WTC11 (cell line): Measurements from ENCODE around the gene BPIFB4. TPM values are rescaled to one million over a fixed set of nuclear protein-coding genes. Genes with fewer than 3 reads are reported as not detected.

Experiments
- ATAC-seq: fragments of 200-7000 bp; cut with Tn5 transposase; 2 replicates; pipeline ENCODE4 v1.10.0; 2021; ENCODE audit warnings: mild to moderate bottlenecking, moderate library complexity
- CTCF ChIA-PET: fragments of 300-600 bp; sonication (Branson Sonifier 250); formaldehyde crosslinking; loops from one replicate; lab custom pipeline; 2021; ENCODE audit warnings: antibody characterized with exemption; lab: Charles Lee
- POLR2A ChIA-PET: fragments of 350-600 bp; sonication (Branson Sonifier 250); formaldehyde crosslinking; loops from one replicate; lab custom pipeline; 2021; ENCODE audit warnings: antibody characterized with exemption; lab: Charles Lee
- DNase-seq: peaks from one replicate; pipeline ENCODE4 v3.0.0; 2021; ENCODE audit warnings: low spot score
- H3K27ac Mint-ChIP-seq: 2 replicates; pipeline ENCODE4 v1.8.0; 2021; ENCODE audit warnings: mixed read lengths
- H3K27me3 Mint-ChIP-seq: 2 replicates; pipeline ENCODE4 v1.8.0; 2021; ENCODE audit warnings: low read depth, mild to moderate bottlenecking, moderate library complexity, mixed read lengths
- H3K36me3 Mint-ChIP-seq: 2 replicates; pipeline ENCODE4 v1.8.0; 2021; ENCODE audit warnings: mixed read lengths
- H3K4me1 Mint-ChIP-seq: 2 replicates; pipeline ENCODE4 v1.8.0; 2022; ENCODE audit warnings: mixed read lengths
- H3K4me3 Mint-ChIP-seq: 2 replicates; pipeline ENCODE4 v1.8.0; 2021; ENCODE audit warnings: mild to moderate bottlenecking, moderate library complexity, mixed read lengths
- H3K9me3 Mint-ChIP-seq: 2 replicates; pipeline ENCODE4 v1.8.0; 2021; ENCODE audit warnings: mixed read lengths
- ARID4B ChIP-seq: sonication (generic); formaldehyde crosslinking; IDR thresholded peaks from 2 replicates; pipeline ENCODE4 v1.8.0; 2023; ENCODE audit warnings: missing genetic modification reagents, mild to moderate bottlenecking, borderline replicate concordance
- CDX4 ChIP-seq: fragments of 250-450 bp; sonication (Bioruptor Pico); IDR thresholded peaks from 2 replicates; pipeline ENCODE4 v1.9.0; 2021; ENCODE audit warnings: moderate library complexity, mild to moderate bottlenecking, inconsistent platforms, borderline replicate concordance
- CREM ChIP-seq: sonication (generic); formaldehyde crosslinking; IDR thresholded peaks from 2 replicates; pipeline ENCODE4 v1.8.1; 2022; ENCODE audit warnings: mild to moderate bottlenecking, missing genetic modification reagents, moderate library complexity
- FOXJ3 ChIP-seq: sonication (generic); formaldehyde crosslinking; IDR thresholded peaks from 2 replicates; pipeline ENCODE4 v1.9.0; 2021; ENCODE audit warnings: missing genetic modification reagents, mild to moderate bottlenecking, borderline replicate concordance
- GRHL2 ChIP-seq: fragments of 250-450 bp; sonication (Bioruptor Pico); IDR thresholded peaks from 2 replicates; pipeline ENCODE4 v1.8.0; 2022; ENCODE audit warnings: mild to moderate bottlenecking, moderate library complexity; ENCODE audit not compliant: insufficient replicate concordance, severe bottlenecking
- JAZF1 ChIP-seq: fragments of 250-450 bp; sonication (Bioruptor Pico); IDR thresholded peaks from 2 replicates; pipeline ENCODE4 v1.9.0; 2021; ENCODE audit warnings: moderate library complexity, mild to moderate bottlenecking, inconsistent platforms
- KAT7 ChIP-seq: sonication (generic); formaldehyde crosslinking; IDR thresholded peaks from 2 replicates; pipeline ENCODE4 v1.8.1; 2023; ENCODE audit warnings: missing genetic modification reagents, mild to moderate bottlenecking, borderline replicate concordance
- MXD4 ChIP-seq: fragments of 250-450 bp; sonication (Bioruptor Pico); IDR thresholded peaks from 2 replicates; pipeline ENCODE4 v1.8.0; 2021; ENCODE audit warnings: mild to moderate bottlenecking, moderate library complexity, borderline replicate concordance
- MYBL2 ChIP-seq: sonication (generic); formaldehyde crosslinking; IDR thresholded peaks from 2 replicates; pipeline ENCODE4 v1.8.1; 2023; ENCODE audit warnings: mild to moderate bottlenecking, moderate library complexity, missing genetic modification reagents
- NFATC4 ChIP-seq: fragments of 250-450 bp; sonication (Bioruptor Pico); IDR thresholded peaks from 2 replicates; pipeline ENCODE4 v1.9.0; 2021; ENCODE audit warnings: mild to moderate bottlenecking
- NR2C2 ChIP-seq: sonication (generic); formaldehyde crosslinking; IDR thresholded peaks from 2 replicates; pipeline ENCODE4 v1.8.0; 2022; ENCODE audit warnings: mild to moderate bottlenecking, missing genetic modification reagents
- OVOL2 ChIP-seq: fragments of 250-450 bp; sonication (Bioruptor Pico); IDR thresholded peaks from 2 replicates; pipeline ENCODE4 v1.9.0; 2021; ENCODE audit warnings: mild to moderate bottlenecking, borderline replicate concordance
- TEAD1 ChIP-seq: sonication (generic); formaldehyde crosslinking; IDR thresholded peaks from 2 replicates; pipeline ENCODE4 v1.8.0; 2022; ENCODE audit warnings: mild to moderate bottlenecking, missing genetic modification reagents
- USF1 ChIP-seq: sonication (generic); formaldehyde crosslinking; IDR thresholded peaks from 2 replicates; pipeline ENCODE4 v1.8.0; 2022; ENCODE audit warnings: mild to moderate bottlenecking, missing genetic modification reagents
- ZBTB21 ChIP-seq: sonication (generic); formaldehyde crosslinking; IDR thresholded peaks from 2 replicates; pipeline ENCODE4 v1.8.1; 2023; ENCODE audit warnings: mild to moderate bottlenecking, missing genetic modification reagents, borderline replicate concordance
- ZNF396 ChIP-seq: fragments of 250-450 bp; sonication (Bioruptor Pico); IDR thresholded peaks from 2 replicates; pipeline ENCODE4 v1.8.0; 2021; ENCODE audit warnings: mild to moderate bottlenecking, moderate library complexity, borderline replicate concordance
- ZSCAN18 ChIP-seq: fragments of 250-450 bp; sonication (Bioruptor Pico); IDR thresholded peaks from 2 replicates; pipeline ENCODE4 v2.1.2; 2022; ENCODE audit warnings: mild to moderate bottlenecking, moderate library complexity
- total RNA-seq: library from RNA; stranded (reverse); gene quantifications from 3 replicates; pipeline ENCODE4 v1.2.3, GENCODE V29; 2021

The BPIFB4 gene
- total RNA-seq, 1 experiment from 2014 or later, result not detected

GRCh38 chr20:33054791-33055190 lies 24.7 kb upstream of the BPIFB4 start (continued):
- TF ChIP-seq FOXJ3 (CRISPR knock-in tag) (no peak), TEAD1 (CRISPR knock-in tag) (no peak), ZBTB21 (CRISPR knock-in tag) (no peak), ZNF396 (CRISPR knock-in tag) (no peak), ARID4B (CRISPR knock-in tag) (no peak), ZSCAN18 (no peak), NR2C2 (CRISPR knock-in tag) (no peak), MXD4 (CRISPR knock-in tag) (no peak), KAT7 (no peak), JAZF1 (CRISPR knock-in tag) (no peak)

GRCh38 chr20:33059136-33059535 lies 20.3 kb upstream of the BPIFB4 start:
- TF ChIP-seq NFATC4 (CRISPR knock-in tag) (no peak), MYBL2 (no peak), JAZF1 (CRISPR knock-in tag) (no peak), GRHL2 (CRISPR knock-in tag) (no peak), OVOL2 (CRISPR knock-in tag) (no peak), CREM (CRISPR knock-in tag) (no peak), CDX4 (CRISPR knock-in tag) (no peak), USF1 (no peak)
- ChIA-PET CTCF (interaction anchor here (1.0 to 1.4 kb wide), 2 partner anchors 37 to 64 kb away, joined by 4 to 5 read pairs; no protein-coding TSS in a partner anchor), POLR2A (no interaction called here)
- DNase-seq, result no peak
- Mint-ChIP-seq H3K27me3 (no peaks in the 10 kb centered on the region; the same call in 1 of the 2 replicates), H3K9me3 (no peaks in the 10 kb centered on the region), H3K36me3 (no peaks in the 10 kb centered on the region), H3K4me3 (no peak overlapping the region), H3K27ac (no peak overlapping the region), H3K4me1 (no peaks in the 10 kb centered on the region)
- ATAC-seq, result no peak
